HG02678 (cell line): ENCODE data around the gene CAPN2.
"Not testable (repeated sequence)": the region's sequence is repeated elsewhere in the genome, so short reads cannot be mapped to it uniquely, and the experiment has no call there.

ENCODE experiments used
- ATAC-seq: cut with Tn5 transposase; IDR thresholded peaks from one replicate; pipeline ENCODE4 v1.9.1; 2021; ENCODE audit warnings: mild to moderate bottlenecking, moderate library complexity; ENCODE audit not compliant: unreplicated experiment

Gene CAPN2

DNA sequence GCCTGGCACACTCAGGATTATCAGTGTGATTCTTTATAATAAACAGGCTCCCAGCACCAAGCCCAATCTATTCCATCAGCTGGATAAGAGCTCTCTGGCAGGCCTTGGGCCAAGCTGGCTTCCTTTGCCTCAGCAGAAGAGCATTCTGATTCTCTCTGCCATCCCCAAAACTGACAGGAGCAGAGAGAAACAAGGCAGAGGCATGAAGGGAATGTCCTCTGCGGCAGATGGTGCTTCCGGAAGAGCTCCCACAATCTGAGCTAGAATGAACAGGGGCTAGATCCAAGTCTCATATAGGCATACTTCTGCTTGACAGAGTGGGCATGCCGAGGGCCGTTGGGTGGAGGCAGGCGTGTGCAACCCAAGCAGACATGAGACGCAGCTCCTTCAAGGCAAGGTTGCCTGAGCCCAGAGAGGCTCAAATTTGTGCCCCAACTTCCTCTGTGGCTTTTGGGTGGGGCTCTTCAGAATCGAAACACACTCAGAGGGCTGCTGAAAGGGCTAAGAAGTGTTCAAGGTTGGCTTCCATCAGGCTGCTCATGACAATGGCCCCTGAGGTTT lies 4.0 kb downstream of the CAPN2 start:
- peak; percentile 42 for ATAC-seq

DNA sequence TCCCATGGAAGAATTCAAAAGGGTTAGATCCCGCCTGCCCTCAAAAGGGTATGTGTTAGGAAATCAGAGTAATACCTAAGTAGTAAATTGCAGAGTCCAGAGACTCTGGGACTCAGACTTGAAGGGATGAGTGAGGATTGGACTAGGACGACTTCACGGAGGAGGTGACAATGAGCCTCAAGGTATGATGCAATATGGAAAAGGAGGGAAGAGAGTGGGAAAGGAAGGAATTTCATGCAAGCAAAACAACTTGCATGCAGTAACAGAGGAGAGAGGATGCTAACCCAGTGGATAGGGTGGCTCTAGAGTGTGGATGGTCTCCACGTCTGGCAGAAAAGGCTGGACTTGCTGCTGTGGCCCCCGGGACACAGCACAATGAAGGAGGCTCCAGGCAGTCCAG lies 4.8 kb downstream of the CAPN2 start:
- ATAC-seq: no peak

DNA sequence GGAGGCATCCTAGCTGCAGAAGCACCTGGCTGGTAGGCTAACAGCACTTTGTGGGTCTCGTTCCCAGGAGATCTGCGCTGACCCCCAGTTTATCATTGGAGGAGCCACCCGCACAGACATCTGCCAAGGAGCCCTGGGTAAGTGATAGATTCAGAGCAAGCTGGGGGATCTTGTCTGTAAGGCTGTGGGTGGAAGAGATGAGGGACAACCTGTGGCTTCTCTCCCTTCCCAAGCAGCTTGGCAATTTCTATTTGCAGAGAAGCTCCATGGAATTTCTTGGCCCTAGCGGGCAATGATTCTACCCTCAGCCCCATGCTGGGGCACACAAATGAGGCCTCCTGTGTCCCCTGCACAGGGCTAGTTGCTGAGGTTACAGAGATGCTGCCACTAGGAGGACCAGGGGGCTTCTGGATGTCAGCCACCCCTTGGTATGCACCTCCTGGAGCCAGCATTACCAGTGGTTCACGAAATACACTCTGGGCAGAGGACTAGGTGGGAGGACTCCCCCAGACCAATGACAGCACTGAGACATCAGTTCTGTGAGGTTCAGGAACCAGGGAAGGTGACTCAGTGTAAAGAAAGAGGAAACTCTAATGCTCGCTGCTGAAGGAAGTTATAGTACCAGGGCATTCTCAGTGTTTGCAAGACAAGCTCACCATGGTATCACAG lies 5.5 kb downstream of the CAPN2 start:
- no peak for ATAC-seq

DNA sequence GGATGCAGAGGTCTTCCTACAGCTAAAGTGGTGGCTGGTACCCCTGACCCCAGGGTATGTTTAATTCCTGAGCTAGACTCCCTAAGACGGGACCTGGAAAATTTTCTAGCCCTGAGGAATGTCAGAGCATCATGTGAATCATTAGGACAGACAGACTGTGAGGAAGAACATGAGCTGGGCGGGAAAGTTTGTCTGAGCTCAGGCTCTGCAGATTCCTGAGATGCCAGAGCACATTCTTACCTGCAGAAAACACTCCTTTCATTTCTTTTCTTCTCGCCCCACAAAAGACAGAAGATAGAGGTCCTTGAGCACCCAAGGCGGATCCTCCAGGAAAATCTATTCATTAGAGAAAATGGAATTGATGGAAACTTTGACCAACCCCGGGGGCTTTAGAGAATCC lies 6.5 kb downstream of the CAPN2 start:
- ATAC-seq: no peak

DNA sequence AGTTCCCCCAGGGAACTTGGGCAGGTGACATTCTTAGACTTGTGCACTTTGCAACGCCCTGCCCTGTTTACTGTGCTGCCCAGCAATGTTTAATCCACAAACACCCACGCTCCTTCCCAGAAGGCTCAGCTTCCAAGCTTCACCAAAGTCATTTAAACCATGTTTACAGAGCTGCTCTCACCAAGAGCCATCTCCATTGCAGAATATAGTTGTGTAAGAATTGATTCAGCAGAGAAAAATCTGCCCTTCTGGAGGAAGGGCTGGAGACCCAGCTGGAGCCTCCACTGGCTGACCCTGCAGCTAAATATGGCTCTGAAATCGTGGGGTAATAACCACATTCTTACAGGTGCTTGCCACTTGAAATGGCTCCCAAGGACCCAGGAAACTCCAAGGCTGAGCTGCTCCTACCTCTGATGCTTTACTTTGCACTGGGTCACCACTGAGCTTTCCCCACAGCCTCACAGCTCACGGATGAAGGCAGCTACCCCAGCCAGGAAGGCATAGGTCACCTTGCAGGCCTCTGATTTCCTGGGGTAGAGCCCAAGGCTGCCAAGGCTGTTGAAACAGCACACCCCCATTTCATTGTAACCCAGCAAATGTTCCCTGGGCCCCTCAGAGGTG lies 8.7 kb downstream of the CAPN2 start:
- no peak for ATAC-seq

DNA sequence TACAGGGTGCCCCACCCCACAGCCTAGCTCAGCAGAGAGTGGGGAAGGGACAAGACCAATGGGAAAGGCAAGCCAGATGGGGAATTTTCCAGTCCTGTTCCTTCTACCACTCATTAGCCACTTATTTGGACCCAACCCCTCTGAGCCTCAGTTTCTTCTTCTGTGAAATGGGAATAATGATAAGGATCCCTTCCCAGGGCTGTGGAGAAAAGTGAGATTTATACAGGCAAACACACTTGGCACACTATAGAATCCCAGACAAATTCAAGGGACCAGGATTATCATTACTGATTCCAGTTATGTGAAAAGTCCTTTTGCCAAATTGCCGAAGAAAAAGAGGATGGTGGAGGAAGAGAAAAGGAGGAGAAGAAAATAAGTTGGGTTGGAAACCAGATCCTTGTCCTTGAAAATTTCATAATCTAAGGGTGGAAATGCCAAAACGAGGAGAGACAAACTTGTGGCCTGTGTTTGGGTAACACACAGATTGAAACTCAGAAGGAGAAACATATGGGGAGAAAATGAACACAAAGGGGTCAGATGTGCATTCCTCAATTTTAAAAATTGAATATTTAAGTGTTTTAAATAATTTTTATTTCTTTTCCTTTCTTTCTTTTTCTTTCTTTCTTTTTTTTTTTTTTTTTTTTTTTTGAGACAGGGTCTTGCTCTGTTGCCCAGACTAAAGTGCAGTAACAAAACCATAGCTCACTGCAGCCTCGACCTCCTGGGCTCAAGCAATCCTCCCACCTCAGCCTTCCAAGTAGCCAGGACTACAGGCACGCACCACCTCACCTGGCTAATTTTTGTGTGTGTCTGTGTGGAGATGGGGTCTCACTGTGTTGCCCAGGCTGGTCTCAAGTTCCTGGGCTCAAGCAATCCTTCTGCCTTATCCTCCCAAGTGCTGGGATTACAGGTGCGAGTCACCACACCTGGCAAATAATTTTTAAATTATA lies 9.6 kb downstream of the CAPN2 start:
- no peak for ATAC-seq

DNA sequence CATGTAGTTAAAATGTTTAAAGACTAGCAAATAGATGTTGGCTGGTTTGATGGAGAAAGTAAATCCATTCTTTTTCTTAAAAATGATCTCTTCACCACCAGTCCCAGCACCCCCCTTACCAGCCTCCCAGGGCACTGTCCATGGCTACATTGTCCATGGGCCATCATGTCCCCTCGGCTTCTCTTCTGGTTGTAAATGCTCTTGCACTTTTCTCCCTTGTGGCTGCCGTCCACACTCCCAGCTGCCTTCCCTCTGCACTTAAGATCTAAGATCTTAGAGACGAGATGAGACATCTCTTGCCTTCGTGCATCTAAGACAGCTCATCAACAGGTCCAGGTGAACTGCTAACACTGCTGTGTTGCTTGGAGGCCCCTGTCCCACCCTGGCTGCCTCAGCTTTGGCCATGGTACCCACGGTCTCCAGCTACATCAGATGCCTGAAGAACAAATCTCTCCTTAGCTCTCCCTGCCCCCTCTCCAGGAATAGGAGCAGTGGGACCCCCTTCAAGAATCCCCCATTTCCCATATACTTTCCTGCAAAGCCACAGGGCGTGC lies 11.1 kb downstream of the CAPN2 start:
- ATAC-seq: no peak

DNA sequence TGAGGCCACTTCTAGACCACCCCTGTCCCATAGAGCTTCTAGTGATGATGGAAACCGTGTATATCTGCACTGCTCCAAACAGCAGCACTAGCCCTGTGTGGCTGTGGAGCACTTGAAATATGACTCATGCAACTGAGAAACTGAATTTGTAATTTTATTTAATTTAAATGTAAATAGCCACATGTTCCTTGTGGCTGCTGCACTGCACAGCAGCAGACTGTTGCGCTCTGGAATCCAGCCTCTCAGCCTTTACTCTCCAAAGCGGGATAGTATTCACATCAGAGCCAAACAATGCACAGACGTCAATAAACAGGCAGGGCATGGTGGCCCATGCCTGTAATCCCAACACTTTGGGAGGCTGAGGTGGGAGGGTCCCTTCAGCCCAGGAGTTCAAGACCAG lies 12.0 kb downstream of the CAPN2 start:
- ATAC-seq: no peak

DNA sequence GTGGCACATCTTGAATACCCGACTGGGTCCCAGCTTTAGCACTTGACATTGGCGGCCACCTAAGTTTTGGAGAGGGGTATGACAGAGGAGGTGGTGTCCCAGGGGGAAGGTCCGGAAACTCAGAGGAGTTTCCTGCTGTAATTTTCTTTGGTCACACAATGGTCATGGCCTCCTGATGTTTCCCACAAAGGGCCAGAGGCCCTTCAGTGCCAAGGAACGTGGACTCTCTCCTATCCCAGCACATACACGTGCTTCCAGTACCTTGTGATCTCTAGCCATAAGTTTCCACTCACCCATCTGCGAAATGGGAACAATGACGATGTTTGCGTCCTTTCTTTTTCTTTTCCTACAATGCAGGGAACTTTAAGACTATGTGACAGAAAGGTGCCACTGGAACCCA lies 13.2 kb downstream of the CAPN2 start:
- ATAC-seq: no peak

DNA sequence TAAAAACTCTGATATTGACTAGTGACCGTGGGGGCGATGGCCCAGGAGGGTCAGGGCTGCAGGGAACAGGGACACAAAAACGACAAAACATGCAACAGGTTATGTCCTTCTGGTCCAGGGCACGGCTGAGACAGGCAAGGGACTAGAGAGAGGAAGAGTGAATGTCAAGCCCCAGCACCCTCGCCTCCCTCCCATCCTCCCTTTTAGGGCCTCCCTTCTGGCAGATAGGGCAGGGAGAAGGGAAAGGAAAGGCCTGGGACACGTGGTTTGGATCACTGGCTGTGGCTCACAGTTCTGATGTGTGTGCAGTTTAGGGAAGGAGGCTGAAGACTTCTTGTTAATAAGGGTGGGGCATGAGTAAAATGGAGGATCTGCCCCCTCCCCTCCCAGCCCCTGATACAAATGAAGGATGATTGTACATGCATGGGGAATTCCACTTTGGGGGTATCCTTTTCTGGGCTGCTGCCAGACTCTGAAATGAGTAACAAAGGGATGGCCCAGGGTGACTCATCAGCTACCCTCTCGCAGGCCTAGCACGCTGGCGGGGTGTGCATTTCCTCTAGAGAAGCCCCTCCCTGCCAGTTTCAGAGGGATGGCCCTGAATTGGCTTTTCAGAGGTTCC lies 14.2 kb downstream of the CAPN2 start:
- ATAC-seq: peak; percentile 96

DNA sequence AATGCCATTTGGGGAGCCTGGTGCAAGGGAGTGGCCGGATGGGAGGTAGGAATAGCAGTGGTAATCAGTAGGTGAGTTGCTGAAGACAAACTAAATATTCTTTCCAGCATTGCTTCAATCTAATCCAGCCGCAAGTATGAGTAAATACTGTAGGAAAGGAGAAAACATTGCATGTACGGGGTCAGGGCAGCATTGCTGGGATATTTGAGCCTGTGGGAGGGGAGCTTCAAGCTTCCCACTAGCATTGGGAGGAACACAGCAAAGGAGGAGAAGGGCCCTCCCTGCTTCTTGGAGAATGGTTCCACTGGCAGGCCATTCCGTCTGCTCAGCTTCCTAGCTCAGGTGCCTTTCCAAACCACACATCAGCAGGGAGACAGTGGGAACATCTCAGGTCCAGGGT lies 15.2 kb downstream of the CAPN2 start:
- no peak for ATAC-seq

DNA sequence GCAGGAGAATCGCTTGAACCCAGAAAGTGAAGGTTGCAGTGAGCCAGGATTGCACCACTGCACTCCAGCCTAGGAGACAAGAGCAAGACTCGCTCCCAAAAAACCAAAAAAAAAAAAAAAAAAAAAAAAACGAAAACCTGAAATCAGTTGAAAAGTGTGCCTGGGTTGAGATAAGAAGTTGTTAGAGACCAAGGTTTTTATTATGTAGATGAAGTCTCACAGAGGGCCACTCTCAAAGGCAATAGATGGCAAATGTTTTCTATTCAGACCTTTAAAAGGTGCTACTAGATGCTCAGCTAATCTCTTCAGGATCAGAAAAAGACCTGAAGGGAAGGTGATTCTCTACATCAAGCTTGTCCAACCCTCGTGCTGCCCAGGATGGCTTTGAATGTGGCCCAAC lies 17.6 kb downstream of the CAPN2 start:
- no peak for ATAC-seq

DNA sequence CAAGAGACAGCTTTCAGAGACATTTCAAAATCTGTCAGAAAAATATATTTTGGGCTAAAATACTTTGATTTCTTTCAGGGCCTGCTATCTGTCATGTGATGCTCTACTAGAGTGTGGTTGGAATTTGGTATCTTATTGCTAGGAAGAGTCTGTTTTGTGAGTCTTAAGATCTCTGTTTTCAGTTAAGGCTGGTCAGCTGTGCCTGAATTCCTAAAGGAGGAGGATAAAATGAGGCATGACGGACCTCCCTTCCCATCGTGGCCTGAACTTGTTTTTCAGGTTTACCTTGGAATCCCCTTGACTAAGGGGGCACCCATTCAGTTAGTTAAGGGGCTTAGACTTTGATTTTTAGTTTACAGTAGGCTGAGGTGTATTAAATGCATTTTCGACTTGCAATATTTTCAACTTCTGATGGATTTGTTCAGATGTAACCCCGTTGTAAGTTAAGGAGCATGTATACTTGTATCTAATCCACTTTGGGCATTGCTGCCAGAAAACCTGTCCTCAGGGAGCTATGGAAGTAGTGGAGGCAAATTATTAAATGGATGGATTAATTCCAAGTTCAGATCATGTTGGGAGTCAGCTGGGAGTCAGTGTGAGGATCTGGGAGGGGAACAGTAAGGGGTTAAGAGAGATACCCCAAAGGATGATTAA lies 18.3 kb downstream of the CAPN2 start:
- ATAC-seq: no peak

DNA sequence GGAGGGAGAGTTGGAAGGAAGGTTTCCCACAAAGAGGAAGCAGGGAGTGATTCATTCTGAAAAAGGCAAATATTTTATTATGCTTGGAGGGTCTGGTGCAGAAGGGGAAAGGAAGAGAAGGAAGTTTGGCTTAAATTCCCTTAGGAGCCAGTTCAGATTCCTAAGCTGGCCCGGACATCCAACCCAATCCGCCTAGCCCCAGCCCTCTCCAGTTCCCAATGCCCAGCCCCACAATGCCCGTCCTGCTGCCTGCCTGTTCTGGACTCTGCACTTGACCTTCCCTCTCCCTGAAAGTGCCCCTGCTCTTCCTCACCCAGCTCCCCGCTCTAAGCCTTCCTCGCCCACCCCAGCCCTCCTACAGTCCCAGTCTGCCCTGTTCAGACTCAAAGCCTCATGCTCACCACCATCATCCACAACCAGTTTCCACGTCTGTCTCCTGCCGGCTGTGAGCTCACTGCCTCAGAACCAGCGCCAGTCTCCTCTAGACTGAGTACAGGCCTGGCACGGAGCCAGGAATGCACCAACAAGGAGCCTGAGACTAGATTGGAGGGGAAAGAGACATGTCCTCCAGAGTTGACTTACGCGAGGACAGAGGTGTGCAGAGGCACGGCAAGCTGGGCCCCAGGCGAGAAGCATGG lies 18.9 kb downstream of the CAPN2 start:
- no peak for ATAC-seq

DNA sequence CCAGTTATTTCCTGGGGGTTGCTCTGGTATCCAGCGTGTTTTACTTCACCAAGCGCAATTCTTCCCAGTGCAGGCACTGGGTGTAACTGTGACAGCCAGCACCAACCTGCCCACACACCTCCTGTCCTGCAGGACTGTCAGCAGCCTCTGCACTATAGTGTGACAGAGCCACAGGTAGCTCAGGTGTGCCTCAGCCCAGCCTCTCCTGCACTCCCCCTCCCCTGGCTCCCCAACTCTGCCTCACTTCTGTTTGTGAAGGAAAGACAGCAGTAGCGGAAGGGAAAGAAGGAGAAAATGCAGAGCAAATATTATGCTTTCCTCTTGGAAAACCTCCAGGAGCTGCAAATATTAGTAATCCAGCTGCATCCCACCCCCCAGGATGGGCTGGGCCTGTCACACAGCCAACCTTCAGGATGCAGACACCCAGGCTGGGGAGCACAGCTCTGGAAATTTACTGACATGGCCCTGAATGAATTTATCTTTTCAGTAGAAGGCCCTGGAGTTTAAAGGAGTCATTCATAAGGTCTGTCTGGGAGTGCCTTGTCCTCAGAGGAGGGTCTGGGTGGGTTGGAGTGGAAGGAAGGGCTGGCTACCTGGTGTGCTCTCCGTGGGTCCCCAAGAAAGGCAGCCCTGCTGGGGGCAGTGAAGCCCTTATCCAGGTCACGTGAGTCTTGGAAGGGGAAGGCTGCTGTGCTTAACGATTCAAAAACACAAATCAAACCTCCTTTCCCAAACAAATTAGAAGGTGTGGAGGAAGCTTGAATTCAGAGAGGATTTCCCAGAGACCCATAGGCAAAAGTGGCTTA lies 20.9 kb downstream of the CAPN2 start:
- ATAC-seq: no peak

DNA sequence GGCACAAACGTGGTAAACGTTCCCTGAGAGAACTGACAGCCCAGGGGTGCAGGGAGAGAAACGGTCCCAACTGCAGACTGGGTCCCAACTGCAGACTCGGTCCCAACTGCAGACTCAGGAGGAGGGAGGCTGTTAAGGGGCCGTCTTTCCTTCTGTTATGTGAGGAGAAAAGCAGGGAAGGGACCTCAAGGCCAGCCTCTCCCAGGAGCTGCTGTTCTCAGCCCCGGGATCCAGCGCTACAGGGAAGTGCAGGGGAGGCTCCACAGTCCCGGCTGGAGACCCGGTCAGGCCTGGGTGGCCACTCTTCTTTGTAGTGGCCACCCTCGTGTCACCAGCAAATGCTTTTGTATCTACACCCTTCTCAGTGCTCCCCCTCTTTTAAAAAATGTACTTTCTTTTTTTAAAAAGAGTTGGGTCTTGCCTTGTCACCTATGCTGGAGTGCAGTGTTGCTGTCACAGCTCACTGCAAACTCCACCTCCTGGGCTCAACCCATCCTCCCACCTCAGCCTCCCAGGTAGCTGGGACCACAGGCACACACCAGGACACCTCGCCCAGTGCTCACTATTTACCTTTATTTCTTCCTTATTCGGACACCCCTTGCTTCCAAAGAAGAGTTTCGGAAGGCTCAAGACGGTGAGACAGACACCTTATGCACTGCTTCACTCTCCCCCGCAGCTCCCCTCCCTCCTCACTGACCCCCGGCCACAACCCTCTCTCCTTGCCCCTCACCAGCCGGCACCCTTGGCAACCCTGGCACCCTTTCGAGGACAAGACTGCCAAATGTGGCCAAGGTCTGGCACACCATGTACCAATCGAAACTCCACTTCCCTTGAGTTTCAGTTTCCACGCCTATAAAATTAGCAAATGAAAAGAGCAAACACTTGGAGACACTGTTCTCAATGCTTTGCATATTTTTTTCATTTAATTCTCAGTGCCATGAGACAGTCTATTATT lies 21.8 kb downstream of the CAPN2 start:
- no peak for ATAC-seq

DNA sequence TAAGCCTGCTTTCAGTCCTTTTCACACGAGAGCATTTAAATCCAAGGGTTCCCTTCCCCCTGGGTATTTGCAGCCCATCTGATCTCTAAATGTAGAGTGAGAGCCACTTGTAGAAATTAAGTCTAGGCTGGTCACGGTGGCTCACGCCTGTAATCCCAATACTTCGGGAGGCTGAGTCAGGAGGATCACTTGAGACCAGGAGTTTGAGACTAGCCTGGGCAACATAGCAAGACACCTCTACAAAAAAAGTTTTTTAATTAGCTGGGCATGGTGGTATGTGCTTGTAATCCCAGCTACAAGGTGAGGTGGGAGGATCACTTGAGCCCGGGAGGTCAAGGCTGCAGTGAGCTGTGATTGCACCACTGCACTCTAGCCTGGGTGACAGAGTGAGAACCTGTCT lies 24.3 kb downstream of the CAPN2 start:
- not testable (repeated sequence) for ATAC-seq

DNA sequence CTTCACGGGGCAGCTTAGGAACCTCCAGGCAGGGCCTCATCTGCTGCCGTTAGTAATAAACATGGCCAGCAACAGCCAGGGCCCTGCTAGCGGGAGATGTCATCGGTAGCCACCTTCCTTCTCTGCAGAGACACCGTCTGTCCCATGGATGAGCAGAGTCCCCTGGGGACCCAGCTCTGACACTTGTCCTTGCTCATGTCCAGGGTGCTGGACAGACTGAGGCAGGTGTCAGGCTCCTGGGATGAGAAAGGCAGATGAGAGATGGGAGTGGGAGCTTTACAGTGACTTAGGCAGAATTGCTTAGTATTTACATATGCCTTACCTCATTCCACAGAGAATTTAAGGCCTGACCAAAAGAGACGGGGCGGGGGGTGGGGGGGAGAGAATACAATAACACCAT lies 25.0 kb downstream of the CAPN2 start:
- no peak for ATAC-seq
